ENCODE measurements around the gene LCN10.

LCN10 gene

GRCh38 chr9:136738960-136739359 is 3.8 kb downstream of the LCN10 start:
- no peak for DNase-seq (ENCODE audit: low spot score)

GRCh38 chr9:136735812-136736480 is 6.8 kb downstream of the LCN10 start:
- no peak for DNase-seq (ENCODE audit: low spot score)

DNA sequence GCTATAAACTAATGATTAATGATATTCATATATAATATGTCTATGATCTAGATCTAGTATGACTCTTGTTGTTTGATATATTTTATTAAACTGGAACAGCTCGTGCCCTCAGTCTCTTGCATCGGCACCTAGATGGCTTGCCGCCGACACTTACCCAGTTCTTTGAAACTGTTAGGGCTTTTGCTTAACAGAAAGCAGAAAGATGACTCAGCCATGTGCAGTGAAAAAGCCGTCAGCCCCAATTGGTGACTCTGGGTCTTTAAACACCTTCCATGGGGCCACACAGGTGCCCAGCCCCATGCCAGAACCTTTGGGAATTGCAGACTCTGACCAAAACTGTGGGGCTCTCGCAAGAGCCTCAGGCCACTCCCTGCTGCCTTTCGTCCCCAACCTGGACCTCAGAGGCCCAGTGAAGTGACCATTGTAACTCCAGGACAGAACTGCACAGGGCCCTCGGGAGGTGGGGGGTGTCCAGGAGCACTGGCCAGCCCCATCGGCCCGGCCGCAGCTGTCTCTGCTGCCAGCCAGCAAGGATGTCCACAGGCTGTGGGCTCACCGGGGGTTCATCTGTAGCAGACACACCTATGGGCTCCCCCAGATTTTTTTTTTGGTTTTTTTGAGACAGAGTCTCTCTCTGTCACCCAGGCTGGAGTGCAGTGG is 7.8 kb downstream of the LCN10 start:
- no peak for DNase-seq (ENCODE audit: low spot score)

GRCh38 chr9:136733611-136734010 is 9.1 kb downstream of the LCN10 start:
- no peak for DNase-seq (ENCODE audit: low spot score)

- no peak for DNase-seq (ENCODE audit: low spot score)
Measured at GRCh38 chr9:136732444-136733178, 10.1 kb downstream of the LCN10 start.

- no peak for DNase-seq (ENCODE audit: low spot score)
Measured at GRCh38 chr9:136729926-136730325, 12.8 kb downstream of the LCN10 start.

DNA sequence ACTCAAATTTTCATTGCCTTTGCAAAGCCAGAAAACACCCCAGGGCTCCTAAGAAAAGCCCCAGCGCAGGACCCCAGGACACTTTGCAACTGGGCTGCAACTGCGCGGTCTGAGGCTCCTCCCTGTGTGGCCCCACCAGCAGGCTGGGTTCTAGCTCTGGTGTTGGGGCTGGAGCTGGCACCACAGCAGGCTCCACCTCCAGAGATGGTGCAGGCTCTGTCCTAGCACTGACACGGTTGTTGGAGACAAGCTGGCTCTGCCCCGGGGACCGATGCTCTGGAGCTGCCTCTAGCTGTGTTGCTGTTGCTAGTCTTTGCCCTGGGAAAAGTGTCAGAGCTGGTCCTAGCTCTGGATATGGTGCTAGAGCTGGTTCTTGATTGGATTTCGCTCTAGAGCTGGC is 13.6 kb downstream of the LCN10 start:
- no peak for DNase-seq (ENCODE audit: low spot score)

- DNase-seq (ENCODE audit: low spot score), result peak; percentile 28
Measured at GRCh38 chr9:136728548-136729123, 14.1 kb downstream of the LCN10 start.

DNA sequence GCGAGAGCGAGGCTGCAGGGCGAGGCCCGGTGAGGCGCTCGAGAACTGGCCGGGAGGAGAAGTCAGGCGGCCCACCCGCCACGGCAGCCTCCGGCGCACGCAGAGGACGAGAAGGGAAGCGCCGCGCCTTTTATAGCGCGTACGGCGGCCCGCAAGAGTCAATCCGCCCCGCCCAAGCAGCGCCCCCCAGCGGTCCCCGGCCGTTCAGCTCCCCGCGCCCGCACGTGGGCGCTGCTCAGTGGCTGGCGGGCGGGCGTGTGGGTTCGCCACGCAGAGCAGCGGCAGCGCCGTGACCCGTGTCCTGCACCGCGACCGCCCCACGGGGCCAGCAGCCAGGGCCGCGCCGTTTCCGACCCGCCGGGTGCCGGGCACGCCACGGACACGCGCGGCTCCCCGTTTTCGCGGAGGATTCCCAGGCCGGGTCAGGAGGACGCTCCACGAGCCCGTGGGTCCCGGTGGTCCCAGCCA is 14.6 kb downstream of the LCN10 start:
- peak; percentile 95 for DNase-seq (ENCODE audit: low spot score)

DNA sequence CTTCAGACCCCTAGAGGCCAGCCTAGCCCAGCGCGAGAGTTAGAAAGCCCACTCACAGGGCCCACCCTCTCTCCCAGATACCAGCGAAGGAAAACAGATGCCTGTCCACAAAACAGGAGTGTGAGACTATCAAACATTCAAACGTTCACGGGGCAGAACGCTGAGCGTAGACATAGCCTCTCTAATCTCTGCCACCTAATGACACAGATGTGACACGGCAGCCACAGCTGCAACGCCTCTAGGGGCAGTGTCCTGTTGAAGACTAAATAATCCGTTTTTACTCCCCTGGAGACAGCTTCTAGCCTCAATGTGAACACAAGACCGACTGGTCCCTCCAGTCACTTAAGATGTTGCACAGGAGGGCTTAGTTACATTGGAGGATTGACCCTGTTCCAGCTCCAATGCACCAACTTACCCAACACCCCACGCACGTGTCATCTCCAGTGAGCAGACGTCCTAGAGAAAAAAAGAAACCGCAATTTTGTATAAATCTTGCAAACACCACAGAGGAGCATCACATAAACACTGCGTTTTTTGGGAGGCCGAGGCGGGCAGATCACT is 16.0 kb downstream of the LCN10 start:
- peak; percentile 61 for DNase-seq (ENCODE audit: low spot score)

DNA sequence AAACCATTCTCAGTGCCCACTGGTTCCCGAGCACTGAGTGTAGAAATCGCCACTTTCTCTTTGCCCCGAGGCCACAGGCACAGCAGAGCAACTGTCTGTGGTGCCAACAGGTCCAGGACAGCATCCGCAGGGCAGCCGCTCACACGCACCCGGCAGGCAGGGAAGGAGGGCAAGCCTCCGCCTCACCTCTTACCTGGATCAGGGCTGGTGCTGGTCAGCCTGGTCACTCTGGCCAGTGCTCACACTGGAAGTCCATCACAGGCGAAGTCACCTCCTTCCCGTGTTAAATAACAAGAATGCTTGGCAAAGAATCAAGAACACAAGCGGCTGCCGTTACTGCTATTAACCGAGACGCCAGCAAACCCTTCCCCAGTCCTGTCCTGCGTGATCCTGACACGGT is 16.6 kb downstream of the LCN10 start:
- DNase-seq (ENCODE audit: low spot score), result no peak

- peak; percentile 93 for DNase-seq (ENCODE audit: low spot score)
Measured at GRCh38 chr9:136725612-136726011, 17.1 kb downstream of the LCN10 start.

DNA sequence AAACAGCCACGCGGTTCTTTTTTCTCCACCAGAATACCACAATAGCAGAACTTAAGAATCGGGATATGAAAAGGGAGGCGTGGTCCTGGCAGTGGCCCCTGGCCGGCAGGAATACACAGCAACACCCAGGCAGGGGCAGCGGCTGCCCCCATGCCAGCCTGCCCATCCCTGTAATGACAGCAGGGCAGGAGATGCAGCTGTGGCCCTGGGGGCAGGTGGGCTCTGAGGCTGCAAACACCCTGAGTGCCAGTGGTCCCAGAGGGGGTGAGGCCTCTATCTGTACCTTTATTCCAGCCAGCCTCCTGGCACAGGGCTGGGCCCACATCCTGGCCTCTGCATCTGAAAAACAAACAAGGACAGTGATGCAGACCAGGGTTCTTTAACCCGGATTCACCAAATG is 18.0 kb downstream of the LCN10 start:
- DNase-seq (ENCODE audit: low spot score), result no peak

- no peak for DNase-seq (ENCODE audit: low spot score)
Measured at GRCh38 chr9:136723989-136724388, 18.8 kb downstream of the LCN10 start.

- no peak for DNase-seq (ENCODE audit: low spot score)
Measured at GRCh38 chr9:136723362-136723976, 19.3 kb downstream of the LCN10 start.

DNA sequence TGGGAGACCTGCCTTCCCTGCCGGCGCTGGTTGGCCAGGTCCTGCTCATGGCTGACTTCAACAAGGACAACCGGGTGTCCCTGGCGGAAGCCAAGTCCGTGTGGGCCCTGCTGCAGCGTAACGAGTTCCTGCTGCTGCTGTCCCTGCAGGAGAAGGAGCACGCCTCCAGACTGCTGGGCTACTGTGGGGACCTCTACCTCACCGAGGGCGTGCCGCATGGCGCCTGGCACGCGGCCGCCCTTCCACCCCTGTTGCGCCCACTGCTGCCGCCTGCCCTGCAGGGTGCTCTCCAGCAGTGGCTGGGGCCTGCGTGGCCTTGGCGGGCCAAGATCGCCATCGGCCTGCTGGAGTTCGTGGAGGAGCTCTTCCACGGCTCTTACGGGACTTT is 19.8 kb downstream of the LCN10 start:
- no peak for DNase-seq (ENCODE audit: low spot score)

- no peak for DNase-seq (ENCODE audit: low spot score)
Measured at GRCh38 chr9:136722093-136722968, 20.4 kb downstream of the LCN10 start.

DNA sequence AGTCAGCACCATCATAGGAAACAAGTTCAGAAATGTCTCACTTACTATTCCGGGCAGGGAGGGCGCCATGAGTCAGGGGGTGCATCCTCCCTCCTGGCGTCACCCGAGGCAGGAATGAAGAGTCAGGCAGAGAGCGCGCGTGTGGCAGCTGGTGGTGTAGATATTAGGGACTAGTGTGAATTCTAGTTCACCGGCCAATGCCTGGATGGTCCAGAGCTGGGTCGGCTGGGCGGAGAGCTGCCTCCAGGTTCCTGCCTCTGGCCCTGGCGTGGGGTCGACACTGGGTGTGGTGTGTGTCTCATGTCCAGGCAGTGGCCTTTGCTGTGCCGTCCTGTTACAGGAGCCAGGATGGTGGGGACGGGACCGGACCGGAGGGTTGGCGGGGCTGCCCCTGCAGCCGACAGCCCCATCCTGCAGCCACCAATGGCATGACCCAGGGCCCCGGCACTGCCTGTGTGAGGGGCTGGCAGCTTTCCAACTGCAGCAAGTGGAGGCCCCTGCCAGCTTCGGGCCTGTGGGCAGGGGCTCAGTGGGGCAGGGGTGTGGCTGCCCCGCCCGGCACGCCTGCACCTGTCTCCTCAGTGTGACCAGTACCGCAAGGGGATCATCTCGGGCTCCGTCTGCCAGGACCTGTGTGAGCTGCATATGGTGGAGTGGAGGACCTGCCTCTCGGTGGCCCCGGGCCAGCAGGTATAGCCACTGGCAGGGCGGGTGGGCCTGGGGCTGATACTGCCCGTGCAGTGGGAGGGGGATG is 21.2 kb downstream of the LCN10 start:
- no peak for DNase-seq (ENCODE audit: low spot score)

DNA sequence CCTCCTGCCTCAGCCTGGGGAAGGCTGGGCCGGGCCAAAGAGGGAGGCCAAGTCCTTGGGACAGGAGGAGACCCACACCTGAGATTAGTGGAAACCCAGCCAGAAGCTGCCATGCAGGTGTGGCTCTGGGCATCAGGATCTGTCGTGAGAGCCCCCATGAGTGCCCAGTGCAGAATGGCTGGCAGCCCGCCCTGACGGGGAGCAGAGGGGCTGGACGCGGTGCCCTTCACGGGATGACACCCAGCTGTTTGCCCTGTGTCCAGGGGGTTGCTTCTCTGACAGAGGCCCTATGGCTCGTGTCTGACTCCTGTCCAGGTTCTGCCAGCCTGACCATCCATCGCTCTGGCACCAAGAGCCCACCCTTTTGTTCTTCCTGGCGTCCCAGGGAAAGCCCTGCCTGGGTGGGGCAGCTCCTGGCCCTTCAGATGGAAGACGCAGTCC is 21.8 kb downstream of the LCN10 start:
- no peak for DNase-seq (ENCODE audit: low spot score)

- DNase-seq (ENCODE audit: low spot score), result no peak
Measured at GRCh38 chr9:136720251-136720897, 22.4 kb downstream of the LCN10 start.

All from COLO829 (cell line).